Colonic mucosa (tissue), 4 donors: Measurements from ENCODE around the gene SCUBE2. TPM values are rescaled to one million over a fixed set of nuclear protein-coding genes. Genes with fewer than 3 reads are reported as not detected.

Experiments
- DNase-seq: peaks from one replicate; pipeline ENCODE4 v3.0.0-alpha.2; 2020
- H3K27ac ChIP-seq: fragments of 200-600 bp; one replicate; pipeline ENCODE4 v1.8.0; 2021
- H3K27me3 ChIP-seq: fragments of 200-600 bp; one replicate; pipeline ENCODE4 v1.8.0; 2021
- H3K36me3 ChIP-seq: fragments of 200-600 bp; one replicate; pipeline ENCODE4 v1.8.0; 2021
- H3K4me1 ChIP-seq: fragments of 200-600 bp; one replicate; pipeline ENCODE4 v1.8.0; 2021; ENCODE audit warnings: mild to moderate bottlenecking
- H3K4me3 ChIP-seq: fragments of 200-600 bp; one replicate; pipeline ENCODE4 v1.8.0; 2021
- H3K9ac ChIP-seq, 2 donors: one replicate each; pipeline ENCODE4 v1.7.0; 2013; ENCODE audit warnings: control low read depth in 2 of 2, low read depth in 2 of 2, low read length in 2 of 2
- H3K9me3 ChIP-seq: fragments of 200-600 bp; one replicate; pipeline ENCODE4 v1.8.0; 2021
- CTCF ChIP-seq: fragments of 200-600 bp; IDR thresholded peaks from one replicate; pipeline ENCODE4 v1.8.0; 2022; ENCODE audit warnings: antibody characterized with exemption, mild to moderate bottlenecking
- intact Hi-C: fragments of 100-400 bp; cut with DNase I; formaldehyde crosslinking; loops from one replicate; pipeline ENCODE4 v1.14.1; 2022
- total RNA-seq, 2 donors: library from RNA; stranded (reverse); fragmentation: NEBNext Ultra II Directional in 1 of 2; extraction: Animal tissue kit (Norgen Biotek cat#: 25700) in 1 of 2; gene quantifications; one replicate each; pipeline ENCODE4 v1.2.1, GENCODE V29; 2021
- donor health status: healthy.
- donor health status: DM: no; HTN: no; CAD: no.
- donor health status: DM: no; HTN: no; CAD: no.

The SCUBE2 gene
- total RNA-seq, 2 donors from 2014 or later = 2.5 to 7.5 TPM

GRCh38 chr11:9130297-9130696, 38.9 kb upstream of the SCUBE2 start:
- intact Hi-C loops = no loop called here
- Histone ChIP-seq H3K9me3 (no peaks in the 10 kb centered on the region), H3K4me1 (no peaks in the 10 kb centered on the region), H3K9ac (no peak overlapping the region), H3K4me3 (no peak overlapping the region), H3K36me3 (no peaks in the 10 kb centered on the region), H3K27me3 (no peaks in the 10 kb centered on the region), H3K27ac (no peak overlapping the region)
- DNase-seq = no peak
- no peak for TF ChIP-seq CTCF

GRCh38 chr11:9126636-9127035, 35.2 kb upstream of the SCUBE2 start:
- no peak for DNase-seq
- Histone ChIP-seq H3K9me3 (no peaks in the 10 kb centered on the region), H3K36me3 (no peaks in the 10 kb centered on the region), H3K27ac (no peak overlapping the region), H3K27me3 (no peaks in the 10 kb centered on the region), H3K4me3 (no peak overlapping the region), H3K4me1 (no peaks in the 10 kb centered on the region), H3K9ac (no peak overlapping the region)
- TF ChIP-seq CTCF = no peak
- intact Hi-C loops = no loop called here

GRCh38 chr11:9125185-9125886, 33.9 kb upstream of the SCUBE2 start:
- Histone ChIP-seq H3K4me3 (no peak overlapping the region), H3K27ac (no peak overlapping the region), H3K36me3 (no peaks in the 10 kb centered on the region), H3K27me3 (no peaks in the 10 kb centered on the region), H3K4me1 (no peaks in the 10 kb centered on the region), H3K9me3 (no peaks in the 10 kb centered on the region), H3K9ac (no peak overlapping the region)
- TF ChIP-seq CTCF = no peak
- DNase-seq = no peak
- intact Hi-C loops = no loop called here

- Histone ChIP-seq H3K9ac (no peak overlapping the region), H3K36me3 (no peaks in the 10 kb centered on the region), H3K9me3 (no peaks in the 10 kb centered on the region), H3K4me1 (no peaks in the 10 kb centered on the region), H3K4me3 (no peak overlapping the region), H3K27ac (no peak overlapping the region), H3K27me3 (no peaks in the 10 kb centered on the region)
- TF ChIP-seq CTCF = no peak
- DNase-seq = no peak
- intact Hi-C loops = no loop called here
Measured at GRCh38 chr11:9123595-9124304, 32.4 kb upstream of the SCUBE2 start.

- H3K4me3 ChIP-seq = no peak overlapping the region
- no peak for TF ChIP-seq CTCF
- no peak overlapping the region for H3K9ac ChIP-seq
- no peak overlapping the region for H3K27ac ChIP-seq
- intact Hi-C loops = no loop called here
- no peaks in the 10 kb centered on the region for H3K4me1 ChIP-seq
- no peaks in the 10 kb centered on the region for H3K27me3 ChIP-seq
- no peaks in the 10 kb centered on the region for H3K9me3 ChIP-seq
- DNase-seq = no peak
- no peaks in the 10 kb centered on the region for H3K36me3 ChIP-seq
Measured at GRCh38 chr11:9121469-9121796, 30.0 kb upstream of the SCUBE2 start.
